HEK293 (cell line): ENCODE data around the gene CHST2.

Experiments
- CTCF ChIA-PET: fragments of 350-600 bp; formaldehyde crosslinking; extraction: SDS; loops from one replicate; lab custom pipeline; 2021; ENCODE audit warnings: antibody characterized with exemption; lab: Yijun Ruan, JAX
- POLR2A ChIA-PET: fragments of 300-600 bp; formaldehyde crosslinking; extraction: SDS; loops from one replicate; lab custom pipeline; 2020; ENCODE audit warnings: antibody characterized with exemption, inconsistent platforms; lab: Yijun Ruan, JAX
- H3K27ac ChIP-seq: fragments of 200-500 bp; sonication (Bioruptor generic); 2 replicates; pipeline ENCODE4 v1.5.1; 2014; ENCODE audit warnings: low read depth, low read length, control low read depth, inconsistent platforms; ENCODE audit errors: extremely low read depth
- H3K36me3 ChIP-seq, 2 experiments: fragments of 200-500 bp in 1 of 2; sonication (Bioruptor generic) in 1 of 2; 1 replicate in 1 of 2; 2 replicates in 1 of 2; pipeline ENCODE4 v1.5.1; 2014 to 2017; ENCODE audit warnings: inconsistent platforms in 2 of 2, low read length in 2 of 2; ENCODE audit not compliant: control insufficient read depth in 2 of 2, insufficient read depth in 1 of 2
- H3K4me1 ChIP-seq: fragments of 200-500 bp; sonication (Bioruptor generic); 2 replicates; pipeline ENCODE4 v1.5.1; 2014; ENCODE audit warnings: mild to moderate bottlenecking, low read length, inconsistent platforms; ENCODE audit not compliant: control insufficient read depth, insufficient read depth
- H3K4me3 ChIP-seq: 2 replicates; pipeline ENCODE4 v1.5.1; 2011; ENCODE audit warnings: low read depth, mild to moderate bottlenecking, control low read depth, low read length, moderate library complexity
- H3K9me3 ChIP-seq: fragments of 200-500 bp; sonication (Bioruptor generic); 2 replicates; pipeline ENCODE4 v1.5.1; 2014; ENCODE audit warnings: low read depth, low read length, inconsistent platforms; ENCODE audit not compliant: control insufficient read depth, insufficient read depth
- GFI1B ChIP-seq: fragments of 450-650 bp; formaldehyde crosslinking; IDR thresholded peaks from 2 replicates; pipeline ENCODE4 v1.5.1; 2016; ENCODE audit warnings: missing biosample characterization, missing genetic modification characterization
- GLI4 ChIP-seq: fragments of 450-650 bp; formaldehyde crosslinking; IDR thresholded peaks from 2 replicates; pipeline ENCODE4 v1.5.1; 2016; ENCODE audit warnings: missing biosample characterization, missing genetic modification characterization
- HOXA7 ChIP-seq: sonication (generic); formaldehyde crosslinking; IDR thresholded peaks from 2 replicates; pipeline ENCODE4 v1.8.1; 2022; ENCODE audit warnings: missing genetic modification reagents, borderline replicate concordance
- MEIS1 ChIP-seq: sonication (generic); formaldehyde crosslinking; IDR thresholded peaks from 2 replicates; pipeline ENCODE4 v1.8.1; 2022; ENCODE audit warnings: missing genetic modification reagents, mild to moderate bottlenecking, borderline replicate concordance
- PRDM6 ChIP-seq: fragments of 450-650 bp; formaldehyde crosslinking; IDR thresholded peaks from 2 replicates; pipeline ENCODE4 v1.5.1; 2017; ENCODE audit warnings: missing biosample characterization, missing genetic modification characterization
- TRIM28 ChIP-seq: IDR thresholded peaks from 2 replicates; pipeline ENCODE4 v1.6.1; 2011; ENCODE audit warnings: low read length, control low read depth, borderline replicate concordance
- YY2 ChIP-seq: fragments of 450-650 bp; formaldehyde crosslinking; IDR thresholded peaks from 2 replicates; pipeline ENCODE4 v1.5.1; 2016; ENCODE audit warnings: missing biosample characterization, missing genetic modification characterization
- ZBTB17 ChIP-seq: fragments of 450-650 bp; formaldehyde crosslinking; IDR thresholded peaks from 2 replicates; pipeline ENCODE4 v1.5.1; 2016; ENCODE audit warnings: missing biosample characterization, missing genetic modification characterization
- ZBTB48 ChIP-seq: fragments of 450-650 bp; formaldehyde crosslinking; IDR thresholded peaks from 2 replicates; pipeline ENCODE4 v1.5.1; 2016; ENCODE audit warnings: missing biosample characterization, missing genetic modification characterization
- ZBTB6 ChIP-seq: fragments of 450-650 bp; formaldehyde crosslinking; IDR thresholded peaks from 2 replicates; pipeline ENCODE4 v1.5.1; 2017; ENCODE audit warnings: missing biosample characterization, missing genetic modification characterization
- ZFP37 ChIP-seq: fragments of 450-650 bp; formaldehyde crosslinking; IDR thresholded peaks from 2 replicates; pipeline ENCODE4 v1.5.1; 2016; ENCODE audit warnings: missing biosample characterization, missing genetic modification characterization
- ZFP69B ChIP-seq: fragments of 450-650 bp; formaldehyde crosslinking; IDR thresholded peaks from 2 replicates; pipeline ENCODE4 v1.5.1; 2016; ENCODE audit warnings: missing biosample characterization, missing genetic modification characterization
- ZNF114 ChIP-seq: fragments of 450-650 bp; formaldehyde crosslinking; IDR thresholded peaks from 2 replicates; pipeline ENCODE4 v1.5.0; 2017; ENCODE audit warnings: missing biosample characterization, missing genetic modification characterization
- ZNF138 ChIP-seq: fragments of 450-650 bp; formaldehyde crosslinking; IDR thresholded peaks from 2 replicates; pipeline ENCODE4 v1.5.1; 2016; ENCODE audit warnings: missing biosample characterization, missing genetic modification characterization, borderline replicate concordance
- ZNF157 ChIP-seq: fragments of 450-650 bp; formaldehyde crosslinking; IDR thresholded peaks from 2 replicates; pipeline ENCODE4 v1.5.1; 2016; ENCODE audit warnings: missing biosample characterization, missing genetic modification characterization
- ZNF324 ChIP-seq: fragments of 450-650 bp; formaldehyde crosslinking; IDR thresholded peaks from 2 replicates; pipeline ENCODE4 v1.5.1; 2016; ENCODE audit warnings: missing biosample characterization, missing genetic modification characterization
- ZNF335 ChIP-seq: fragments of 450-650 bp; formaldehyde crosslinking; conservative IDR thresholded peaks from 2 replicates; pipeline ENCODE4 v1.5.1; 2016; ENCODE audit warnings: missing biosample characterization, missing genetic modification characterization
- ZNF433 ChIP-seq: fragments of 450-650 bp; formaldehyde crosslinking; IDR thresholded peaks from 2 replicates; pipeline ENCODE4 v1.5.1; 2016; ENCODE audit warnings: missing biosample characterization, missing genetic modification characterization, low read depth
- ZNF48 ChIP-seq: fragments of 450-650 bp; formaldehyde crosslinking; IDR thresholded peaks from 2 replicates; pipeline ENCODE4 v1.5.1; 2016; ENCODE audit warnings: missing biosample characterization, missing genetic modification characterization
- ZNF510 ChIP-seq: fragments of 450-650 bp; formaldehyde crosslinking; IDR thresholded peaks from 2 replicates; pipeline ENCODE4 v1.5.1; 2018; ENCODE audit warnings: mild to moderate bottlenecking, missing genetic modification characterization, missing biosample characterization; ENCODE audit not compliant: insufficient replicate concordance
- ZNF560 ChIP-seq: fragments of 450-650 bp; formaldehyde crosslinking; IDR thresholded peaks from 2 replicates; pipeline ENCODE4 v1.5.1; 2017; ENCODE audit warnings: missing biosample characterization, missing genetic modification characterization, borderline replicate concordance
- ZNF600 ChIP-seq: fragments of 450-650 bp; formaldehyde crosslinking; IDR thresholded peaks from 2 replicates; pipeline ENCODE4 v1.5.1; 2016; ENCODE audit warnings: missing biosample characterization, missing genetic modification characterization
- ZNF664 ChIP-seq: fragments of 450-650 bp; formaldehyde crosslinking; IDR thresholded peaks from 2 replicates; pipeline ENCODE4 v1.5.1; 2016; ENCODE audit warnings: missing biosample characterization, missing genetic modification characterization
- ZNF701 ChIP-seq: fragments of 450-650 bp; formaldehyde crosslinking; IDR thresholded peaks from 2 replicates; pipeline ENCODE4 v1.5.1; 2016; ENCODE audit warnings: missing biosample characterization, missing genetic modification characterization
- ZNF76 ChIP-seq: fragments of 450-650 bp; formaldehyde crosslinking; IDR thresholded peaks from 2 replicates; pipeline ENCODE4; 2016; ENCODE audit warnings: low read depth, missing biosample characterization, missing genetic modification characterization, borderline replicate concordance
- TF ChIP-seq, protein P1 (sequence below): fragments of 450-650 bp; formaldehyde crosslinking; IDR thresholded peaks from 2 replicates; pipeline ENCODE4 v1.5.1; 2016; ENCODE audit warnings: missing biosample characterization, missing genetic modification characterization
- TF ChIP-seq, protein P2 (sequence below): fragments of 450-650 bp; formaldehyde crosslinking; IDR thresholded peaks from 2 replicates; pipeline ENCODE4 v1.5.1; 2016; ENCODE audit warnings: missing biosample characterization, missing genetic modification characterization

CHST2 gene

GRCh38 chr3:143135150-143135549 is 15.6 kb downstream of the CHST2 start (continued):
- TF ChIP-seq, protein P1, sequence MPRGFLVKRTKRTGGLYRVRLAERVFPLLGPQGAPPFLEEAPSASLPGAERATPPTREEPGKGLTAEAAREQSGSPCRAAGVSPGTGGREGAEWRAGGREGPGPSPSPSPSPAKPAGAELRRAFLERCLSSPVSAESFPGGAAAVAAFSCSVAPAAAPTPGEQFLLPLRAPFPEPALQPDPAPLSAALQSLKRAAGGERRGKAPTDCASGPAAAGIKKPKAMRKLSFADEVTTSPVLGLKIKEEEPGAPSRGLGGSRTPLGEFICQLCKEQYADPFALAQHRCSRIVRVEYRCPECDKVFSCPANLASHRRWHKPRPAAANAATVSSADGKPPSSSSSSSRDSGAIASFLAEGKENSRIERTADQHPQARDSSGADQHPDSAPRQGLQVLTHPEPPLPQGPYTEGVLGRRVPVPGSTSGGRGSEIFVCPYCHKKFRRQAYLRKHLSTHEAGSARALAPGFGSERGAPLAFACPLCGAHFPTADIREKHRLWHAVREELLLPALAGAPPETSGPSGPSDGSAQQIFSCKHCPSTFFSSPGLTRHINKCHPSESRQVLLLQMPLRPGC: no peak
- no peak for TF ChIP-seq ZNF335
- TF ChIP-seq ZBTB17: no peak

DNA sequence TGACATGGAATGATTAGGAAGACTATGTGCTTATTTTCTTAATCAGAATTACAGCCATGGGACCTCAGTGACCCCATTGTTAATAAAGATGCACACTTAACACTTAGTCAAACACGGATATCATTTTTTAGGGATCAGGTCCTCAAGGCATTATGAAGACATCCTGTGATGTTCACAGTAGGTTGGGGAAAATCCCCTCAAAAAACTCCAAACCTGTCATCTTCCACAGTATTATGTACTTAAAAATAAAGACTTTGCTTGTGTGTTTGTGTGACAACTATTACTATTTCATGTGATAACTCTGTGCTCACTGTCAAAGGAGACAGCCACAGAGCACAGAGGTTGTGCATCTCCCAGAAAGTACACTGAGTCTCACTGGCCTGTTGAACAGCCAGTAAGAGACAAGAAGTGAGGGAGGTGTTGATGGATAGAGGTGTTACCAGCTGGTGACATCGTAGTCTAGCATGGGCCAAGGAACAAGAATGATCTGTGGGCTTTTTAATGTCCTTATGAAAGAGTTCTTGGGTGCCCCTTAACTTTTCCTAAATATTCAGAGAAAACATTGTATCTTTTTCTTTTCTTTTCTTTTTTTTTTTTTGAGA is 18.0 kb downstream of the CHST2 start:
- peaks cover 2% of the 10 kb centered on the region; the same call in 1 of the 2 replicates for H3K4me1 ChIP-seq
- no peak overlapping the region for H3K27ac ChIP-seq
- TF ChIP-seq ZNF510 (tag by site-specific recombination): no peak
- TF ChIP-seq ZFP37 (tag by site-specific recombination): no peak
- TF ChIP-seq GLI4: no peak
- TF ChIP-seq ZNF324: no peak
- no peak for TF ChIP-seq ZFP69B
- no peak for TF ChIP-seq ZNF600 (tag by site-specific recombination)
- no peak for TF ChIP-seq ZBTB6 (tag by site-specific recombination)
- TF ChIP-seq MEIS1 (CRISPR knock-in tag): no peak
- ChIA-PET CTCF (interaction anchor here (0.6 to 0.7 kb wide), 3 partner anchors 13 to 467 kb away, joined by 3 to 4 read pairs (median 3); no protein-coding TSS in a partner anchor), POLR2A (no interaction called here)
- no peak overlapping the region for H3K4me3 ChIP-seq
- no peaks in the 10 kb centered on the region for H3K9me3 ChIP-seq
- no peaks in the 10 kb centered on the region for H3K36me3 ChIP-seq

DNA sequence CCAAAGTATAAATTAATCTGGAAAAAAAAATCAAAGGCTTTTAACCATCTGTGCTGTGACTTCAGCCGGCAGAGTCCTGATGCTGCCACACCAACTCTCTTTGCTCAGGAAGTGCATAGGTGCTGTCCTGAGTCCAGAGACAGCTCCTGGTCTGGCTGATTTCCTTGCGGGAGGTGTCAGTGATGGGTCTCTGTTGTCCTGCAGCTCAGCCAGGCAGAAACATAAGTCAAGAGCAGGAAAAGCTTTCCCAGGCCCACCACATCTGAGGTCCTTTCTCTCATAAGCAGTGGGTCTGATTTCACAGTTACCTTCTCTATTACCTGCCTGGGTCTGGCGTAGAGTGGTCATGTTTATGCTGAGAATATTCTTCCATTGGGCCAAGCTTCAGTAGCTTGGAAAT is 19.4 kb downstream of the CHST2 start:
- no peak overlapping the region for H3K27ac ChIP-seq
- CTCF ChIA-PET: no interaction called here
- TF ChIP-seq YY2 (tag by site-specific recombination) (no peak), ZBTB48 (tag by site-specific recombination) (no peak), ZNF433 (tag by site-specific recombination) (no peak), ZNF76 (tag by site-specific recombination) (no peak), ZNF138 (no peak), GFI1B (no peak), ZNF157 (no peak), ZNF48 (no peak), PRDM6 (tag by site-specific recombination) (no peak), ZNF664 (no peak), HOXA7 (CRISPR knock-in tag) (no peak), ZNF560 (tag by site-specific recombination) (no peak), TRIM28 (no peak), ZNF114 (tag by site-specific recombination) (no peak), ZNF701 (tag by site-specific recombination) (no peak)
- TF ChIP-seq, protein P2, sequence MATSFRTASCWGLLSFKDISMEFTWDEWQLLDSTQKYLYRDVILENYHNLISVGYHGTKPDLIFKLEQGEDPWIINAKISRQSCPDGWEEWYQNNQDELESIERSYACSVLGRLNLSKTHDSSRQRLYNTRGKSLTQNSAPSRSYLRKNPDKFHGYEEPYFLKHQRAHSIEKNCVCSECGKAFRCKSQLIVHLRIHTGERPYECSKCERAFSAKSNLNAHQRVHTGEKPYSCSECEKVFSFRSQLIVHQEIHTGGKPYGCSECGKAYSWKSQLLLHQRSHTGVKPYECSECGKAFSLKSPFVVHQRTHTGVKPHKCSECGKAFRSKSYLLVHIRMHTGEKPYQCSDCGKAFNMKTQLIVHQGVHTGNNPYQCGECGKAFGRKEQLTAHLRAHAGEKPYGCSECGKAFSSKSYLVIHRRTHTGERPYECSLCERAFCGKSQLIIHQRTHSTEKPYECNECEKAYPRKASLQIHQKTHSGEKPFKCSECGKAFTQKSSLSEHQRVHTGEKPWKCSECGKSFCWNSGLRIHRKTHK (tag by site-specific recombination): no peak
- no peak overlapping the region for H3K4me3 ChIP-seq
- POLR2A ChIA-PET: no interaction called here
- H3K36me3 ChIP-seq: no peaks in the 10 kb centered on the region
- H3K4me1 ChIP-seq: peaks cover 2% of the 10 kb centered on the region; the same call in 1 of the 2 replicates
- no peaks in the 10 kb centered on the region for H3K9me3 ChIP-seq
